Ascending aorta (tissue), 2 donors: Measurements from ENCODE around the gene CFAP99. TPM values are rescaled to one million over a fixed set of nuclear protein-coding genes. Genes with fewer than 3 reads are reported as not detected.

Experiments used
- DNase-seq, 2 donors: peaks; one replicate each; pipeline ENCODE4 v3.0.0-alpha.2; 2019; ENCODE audit warnings: low spot score in 2 of 2
- H3K27ac ChIP-seq, 2 donors: fragments of 200-600 bp; sonication (generic); one replicate each; pipeline ENCODE4 v1.5.1; 2016 to 2017; ENCODE audit warnings: mild to moderate bottlenecking in 1 of 2
- H3K27me3 ChIP-seq: fragments of 200-600 bp; sonication (generic); one replicate; pipeline ENCODE4 v1.5.1; 2017
- H3K36me3 ChIP-seq, 2 donors: fragments of 200-600 bp; sonication (generic); one replicate each; pipeline ENCODE4 v1.5.1; 2016
- H3K4me1 ChIP-seq, 2 donors: fragments of 200-600 bp; sonication (generic); one replicate each; pipeline ENCODE4 v1.5.1; 2016 to 2017; ENCODE audit warnings: mild to moderate bottlenecking in 1 of 2
- H3K4me3 ChIP-seq, 2 donors: fragments of 200-600 bp; sonication (generic); one replicate each; pipeline ENCODE4 v1.5.1; 2016 to 2017; ENCODE audit warnings: mild to moderate bottlenecking in 1 of 2
- H3K9me3 ChIP-seq, 2 donors: fragments of 200-600 bp; sonication (generic); one replicate each; pipeline ENCODE4 v1.5.1; 2016
- intact Hi-C: fragments of 100-400 bp; cut with DNase I; formaldehyde crosslinking; loops from one replicate; pipeline ENCODE4 v1.15.1; 2023
- total RNA-seq: library from RNA; depleted of rRNA; stranded (reverse); fragments of >200 nt; gene quantifications from one replicate; pipeline ENCODE4 v1.1.0, GENCODE V29; 2016
- TF ChIP-seq, protein P1 (sequence below), 3 experiments: fragments of 200-600 bp in 2 of 3; fragments of 450-650 bp in 1 of 3; sonication (generic) in 2 of 3; IDR thresholded peaks; one replicate each; pipeline ENCODE4 v1.5.1; 2016 to 2019; ENCODE audit warnings: antibody characterized with exemption in 3 of 3, mild to moderate bottlenecking in 1 of 3, moderate library complexity in 1 of 3

CFAP99 gene
- total RNA-seq, 1 donor from 2014 or later: not detected

DNA sequence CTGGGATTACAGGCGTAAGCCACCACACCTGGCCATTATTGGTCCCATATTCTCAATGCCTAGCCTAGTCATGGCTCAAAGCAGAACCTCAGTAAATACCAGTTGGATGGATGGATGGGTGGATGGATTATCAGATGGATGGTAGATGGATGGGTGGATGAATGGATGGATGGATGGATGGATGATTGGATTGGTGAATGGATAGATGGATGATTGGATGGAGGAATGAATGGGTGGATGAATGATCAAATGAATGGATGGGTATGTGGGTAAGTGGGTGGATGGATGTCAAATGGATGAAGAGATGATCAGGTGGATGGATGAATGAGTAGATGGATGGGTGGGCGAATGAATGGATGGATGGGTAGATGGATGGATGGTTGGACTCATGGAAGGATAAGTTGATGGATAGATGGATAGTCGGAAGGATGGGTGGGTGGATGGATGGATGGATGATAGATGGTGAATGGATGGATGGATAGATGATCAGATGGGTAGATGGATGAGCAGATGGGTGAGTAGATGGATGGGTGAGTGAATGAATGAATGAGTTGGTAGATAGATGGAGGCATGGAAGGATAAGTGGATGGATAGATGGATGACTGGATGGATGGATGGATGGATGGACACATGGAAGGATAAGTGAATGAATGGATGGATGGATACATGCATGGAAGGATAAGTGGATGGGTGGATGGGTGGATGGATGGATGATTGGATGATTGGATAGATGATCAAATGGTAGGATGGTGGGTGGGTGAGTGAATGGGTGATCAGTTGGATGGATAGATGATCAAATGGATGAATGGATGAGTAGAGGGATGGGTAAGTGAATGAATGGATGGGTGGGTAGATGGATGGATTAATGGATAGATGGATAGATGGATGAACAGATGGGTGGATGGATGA is 28.2 kb downstream of the CFAP99 start:
- no peak overlapping the region for H3K27ac ChIP-seq
- H3K27me3 ChIP-seq: no peaks in the 10 kb centered on the region
- TF ChIP-seq, protein P1, sequence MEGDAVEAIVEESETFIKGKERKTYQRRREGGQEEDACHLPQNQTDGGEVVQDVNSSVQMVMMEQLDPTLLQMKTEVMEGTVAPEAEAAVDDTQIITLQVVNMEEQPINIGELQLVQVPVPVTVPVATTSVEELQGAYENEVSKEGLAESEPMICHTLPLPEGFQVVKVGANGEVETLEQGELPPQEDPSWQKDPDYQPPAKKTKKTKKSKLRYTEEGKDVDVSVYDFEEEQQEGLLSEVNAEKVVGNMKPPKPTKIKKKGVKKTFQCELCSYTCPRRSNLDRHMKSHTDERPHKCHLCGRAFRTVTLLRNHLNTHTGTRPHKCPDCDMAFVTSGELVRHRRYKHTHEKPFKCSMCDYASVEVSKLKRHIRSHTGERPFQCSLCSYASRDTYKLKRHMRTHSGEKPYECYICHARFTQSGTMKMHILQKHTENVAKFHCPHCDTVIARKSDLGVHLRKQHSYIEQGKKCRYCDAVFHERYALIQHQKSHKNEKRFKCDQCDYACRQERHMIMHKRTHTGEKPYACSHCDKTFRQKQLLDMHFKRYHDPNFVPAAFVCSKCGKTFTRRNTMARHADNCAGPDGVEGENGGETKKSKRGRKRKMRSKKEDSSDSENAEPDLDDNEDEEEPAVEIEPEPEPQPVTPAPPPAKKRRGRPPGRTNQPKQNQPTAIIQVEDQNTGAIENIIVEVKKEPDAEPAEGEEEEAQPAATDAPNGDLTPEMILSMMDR (IDR thresholded peaks at IDR 0.05): no peak
- intact Hi-C loops: no loop called here
- no peaks in the 10 kb centered on the region for H3K9me3 ChIP-seq
- H3K4me3 ChIP-seq: no peak overlapping the region
- H3K36me3 ChIP-seq: no peaks in the 10 kb centered on the region
- no peak for DNase-seq
- no peaks in the 10 kb centered on the region for H3K4me1 ChIP-seq

DNA sequence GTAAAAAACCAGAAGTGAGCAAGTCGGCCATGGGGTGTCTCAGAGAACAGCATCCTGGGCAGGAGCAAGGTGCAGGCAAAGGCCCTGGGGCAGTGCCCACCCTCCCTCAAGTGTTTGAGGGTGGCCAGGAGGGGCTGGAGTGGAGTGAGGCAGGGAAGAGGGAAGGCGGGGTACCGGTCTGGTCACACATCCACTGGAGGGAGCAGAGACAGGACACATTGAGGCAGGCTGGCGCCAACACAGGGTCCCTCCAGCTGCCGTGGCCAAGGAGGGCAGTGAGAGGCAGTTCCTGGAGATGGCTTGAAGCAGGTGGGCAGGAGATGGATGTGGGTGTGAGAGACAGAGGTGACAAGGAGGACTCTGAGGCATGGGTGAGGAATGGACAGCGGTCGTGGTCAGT is 29.8 kb downstream of the CFAP99 start:
- no peak overlapping the region for H3K27ac ChIP-seq
- H3K4me1 ChIP-seq: no peaks in the 10 kb centered on the region
- H3K36me3 ChIP-seq: no peaks in the 10 kb centered on the region
- no peaks in the 10 kb centered on the region for H3K27me3 ChIP-seq
- TF ChIP-seq, protein P1 (IDR thresholded peaks at IDR 0.05): no peak
- peak in 1 of 2 donors; percentile 40 for DNase-seq
- H3K9me3 ChIP-seq: no peaks in the 10 kb centered on the region
- H3K4me3 ChIP-seq: no peak overlapping the region
- intact Hi-C loops: no loop called here

DNA sequence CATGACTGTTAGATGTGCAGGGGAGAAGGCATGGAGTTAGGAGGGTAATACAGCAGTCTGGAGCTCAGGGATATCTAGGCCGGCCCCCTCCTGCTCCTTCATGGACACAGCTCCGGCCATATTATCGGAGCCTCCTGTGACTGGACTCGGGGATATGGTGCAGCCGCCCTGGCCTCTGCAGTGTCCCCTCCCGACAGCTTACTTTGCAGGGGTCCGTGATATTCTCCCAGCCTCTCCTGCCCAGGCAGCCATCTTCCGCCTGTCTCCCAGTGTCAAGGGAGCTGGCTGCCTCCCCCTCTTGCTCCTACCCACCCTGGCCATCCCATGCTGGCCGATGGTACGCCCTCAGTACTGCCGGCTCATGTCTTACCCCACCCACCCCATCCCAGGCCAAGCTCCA is 30.3 kb downstream of the CFAP99 start:
- no peaks in the 10 kb centered on the region for H3K36me3 ChIP-seq
- intact Hi-C loops: no loop called here
- no peak overlapping the region for H3K27ac ChIP-seq
- no peaks in the 10 kb centered on the region for H3K27me3 ChIP-seq
- no peak for DNase-seq
- no peaks in the 10 kb centered on the region for H3K4me1 ChIP-seq
- TF ChIP-seq, protein P1 (IDR thresholded peaks at IDR 0.05): no peak
- H3K9me3 ChIP-seq: no peaks in the 10 kb centered on the region
- no peak overlapping the region for H3K4me3 ChIP-seq

GRCh38 chr4:2449511-2450392 is 31.0 kb downstream of the CFAP99 start:
- Histone ChIP-seq H3K36me3 (no peaks in the 10 kb centered on the region), H3K4me3 (no peak overlapping the region), H3K9me3 (no peaks in the 10 kb centered on the region), H3K4me1 (no peaks in the 10 kb centered on the region), H3K27me3 (no peaks in the 10 kb centered on the region), H3K27ac (no peak overlapping the region)
- peak in 1 of 2 donors; percentile 56 for DNase-seq
- intact Hi-C loops: no loop called here
- TF ChIP-seq, protein P1 (IDR thresholded peaks at IDR 0.05): no peak

- TF ChIP-seq, protein P1 (IDR thresholded peaks at IDR 0.05): no peak
- Histone ChIP-seq H3K27me3 (no peaks in the 10 kb centered on the region), H3K4me1 (no peaks in the 10 kb centered on the region), H3K27ac (no peak overlapping the region), H3K9me3 (no peaks in the 10 kb centered on the region), H3K36me3 (no peaks in the 10 kb centered on the region), H3K4me3 (no peak overlapping the region)
- intact Hi-C loops: no loop called here
- no peak for DNase-seq
These were observed 31.8 kb downstream of the CFAP99 start for GRCh38 chr4:2450394-2451035.
